Heart right ventricle (tissue), 16 donors: Measurements from ENCODE around the gene CCDC69. TPM values are rescaled to one million over a fixed set of nuclear protein-coding genes. Genes with fewer than 3 reads are reported as not detected.
A peak's percentile ranks its signal among the peaks of the same experiment; 100 is the strongest.
"Not testable (repeated sequence)": the region's sequence is repeated elsewhere in the genome, so short reads cannot be mapped to it uniquely, and the experiment has no call there.

Experiments used
- ATAC-seq, 8 donors: fragments of 200-7000 bp; cut with Tn5 transposase; one replicate each; pipeline ENCODE4 v1.9.1; 2020; ENCODE audit warnings: mild to moderate bottlenecking in 8 of 8, moderate library complexity in 8 of 8, moderate number of reproducible peaks in 1 of 8
- DNase-seq, 2 donors: peaks; one replicate each; pipeline ENCODE4 v3.0.0-alpha.2; 2020
- H3K27ac ChIP-seq, 10 donors: fragments of 200-600 bp; sonication (generic) in 2 of 10; one replicate each; pipeline versions ENCODE4 v1.5.0 to v1.8.0; 2020 to 2022; ENCODE audit warnings: mild to moderate bottlenecking in 3 of 10
- H3K27me3 ChIP-seq, 7 donors: fragments of 200-600 bp; one replicate each; pipeline ENCODE4 v1.8.0; 2021 to 2022; ENCODE audit warnings: mild to moderate bottlenecking in 2 of 7
- H3K36me3 ChIP-seq, 9 donors: fragments of 200-600 bp; sonication (generic) in 1 of 9; one replicate each; pipeline versions ENCODE4 v1.5.0 to v1.8.0; 2020 to 2022; ENCODE audit warnings: mild to moderate bottlenecking in 2 of 9
- H3K4me1 ChIP-seq, 9 donors: fragments of 200-600 bp; sonication (generic) in 1 of 9; one replicate each; pipeline versions ENCODE4 v1.5.0 to v1.8.0; 2020 to 2022; ENCODE audit warnings: mild to moderate bottlenecking in 4 of 9
- H3K4me3 ChIP-seq, 10 donors: fragments of 200-600 bp; sonication (generic) in 2 of 10; one replicate each; pipeline versions ENCODE4 v1.5.0 to v1.8.0; 2020 to 2022; ENCODE audit warnings: mild to moderate bottlenecking in 7 of 10, moderate library complexity in 2 of 10
- H3K9me3 ChIP-seq, 11 donors: fragments of 200-600 bp in 10 of 11; sonication (generic) in 2 of 11; one replicate each; pipeline versions ENCODE4 v1.5.0 to v1.8.0; 2013 to 2022; ENCODE audit warnings: mild to moderate bottlenecking in 2 of 11, control low read depth in 1 of 11, moderate library complexity in 1 of 11
- WGBS, 2 donors: extraction: QIAGEN DNeasy Blood & Tissue Kit; methylation state at CpG; one replicate each; pipeline ENCODE4 v1.1.7; 2013; ENCODE audit warnings: inconsistent platforms in 1 of 2; 5-methylcytosine and 5-hydroxymethylcytosine counted together
- intact Hi-C, 10 donors: fragments of 100-400 bp; cut with DNase I; formaldehyde crosslinking; loops; one replicate each; pipeline versions ENCODE4 v1.11.1 to v1.14.2; 2022
- polyA plus RNA-seq, 2 donors: library from polyadenylated mRNA; stranded (reverse); fragments of 200-250 nt; gene quantifications; one replicate each; pipeline ENCODE4 v1.2.3, GENCODE V29; 2013
- total RNA-seq, 10 donors: library from RNA; stranded (reverse); fragmentation: NEBNext Ultra II Directional in 3 of 10; extraction: Animal tissue kit (Norgen Biotek cat#: 25700) in 3 of 10; gene quantifications; one replicate each; pipeline versions ENCODE4 v1.2.1 to v1.2.4, GENCODE V29; 2021 to 2023
- TF ChIP-seq, protein P1 (sequence below), 9 donors: fragments of 200-600 bp; sonication (generic) in 2 of 9; IDR thresholded peaks; one replicate each; pipeline versions ENCODE4 v1.5.0 to v1.8.0; 2021 to 2022; ENCODE audit warnings: antibody characterized with exemption in 9 of 9, mild to moderate bottlenecking in 5 of 9, moderate library complexity in 1 of 9
- donor health status: Arrhythmogenic right ventricular cardiomyopathy.
- donor health status: ischemic (EF 13 %, LVEDD 7.1; RV severe dilation, severe dysfunction).
- donor health status: healthy with polysubstance abuse.
- donor health status: DM: no; HTN: yes; CAD: no.
- donor health status: DM: no; HTN: no; CAD: no.
- donor health status: ischemic (EF 25% LVEDD 6.9; RV normal size, moderate dysfunction).
- donor health status: ischemic (EF 25% LVEDD 5.7; RV mildly dilated, moderate dysfunction).
- donor health status: healthy.
- donor health status: DM: yes; HTN: yes; CAD: no.
- donor health status: Ischemic cardiomyopathy.
- donor health status: ischemic (EF 35%, LVEDD 5.7; RV mildly dilated, moderate dysfunction).
- donor health status: nonischemic (EF 11% LVEDD 7.7; RV severe dilation, severe dysfunction).
- donor health status: DM: yes; HTN: yes; CAD: no.
- donor health status: PGD.
- donor health status: ischemic (EF 29% LVEDD 5.4; RV normal size, mild dysfunction).
- donor health status: nonischemic (EF 23%, LVEDD 6.1; RV moderate dilation, normal function).

Gene CCDC69
- total and polyA plus RNA-seq, 12 donors, result 50.8 to 191 (median 104) TPM

DNA sequence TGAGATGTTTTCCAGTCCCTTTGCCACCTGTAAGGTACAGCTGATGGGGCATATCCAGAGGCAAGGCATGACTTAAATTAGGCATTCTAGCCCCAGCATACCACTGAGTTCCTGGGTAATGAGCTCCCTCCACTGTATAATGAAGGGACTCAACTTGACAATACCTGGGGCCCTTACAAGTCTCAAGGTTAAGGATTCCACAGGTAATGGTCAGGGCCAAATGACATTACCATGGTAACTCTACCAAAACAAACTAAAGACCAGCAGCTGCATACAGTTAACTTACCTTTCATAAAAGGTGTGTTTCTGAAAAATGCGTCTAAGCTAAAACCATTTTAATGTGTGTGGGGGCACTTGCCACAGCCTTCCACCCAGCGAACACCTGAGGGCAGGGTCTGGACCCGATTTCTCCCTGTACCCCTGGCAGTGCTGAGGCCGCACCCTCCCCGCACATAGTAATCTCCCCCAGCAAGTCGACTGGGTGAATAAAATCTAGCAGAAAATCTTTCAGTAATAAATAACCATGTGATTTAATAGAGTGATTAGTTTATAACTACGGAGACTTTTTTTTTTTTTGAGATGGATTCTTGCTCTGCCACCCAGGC, 24.2 kb downstream of the CCDC69 start:
- intact Hi-C loops, result no loop called here
- Histone ChIP-seq H3K4me1 (peaks cover 0 to 37% (median 9%) of the 10 kb centered on the region in 9 donors), H3K4me3 (no peak overlapping the region), H3K27me3 (no peaks in the 10 kb centered on the region), H3K36me3 (peaks cover 0 to 72% (median 23%) of the 10 kb centered on the region in 9 donors), H3K27ac (no peak overlapping the region), H3K9me3 (no peaks in the 10 kb centered on the region)
- TF ChIP-seq, protein P1, sequence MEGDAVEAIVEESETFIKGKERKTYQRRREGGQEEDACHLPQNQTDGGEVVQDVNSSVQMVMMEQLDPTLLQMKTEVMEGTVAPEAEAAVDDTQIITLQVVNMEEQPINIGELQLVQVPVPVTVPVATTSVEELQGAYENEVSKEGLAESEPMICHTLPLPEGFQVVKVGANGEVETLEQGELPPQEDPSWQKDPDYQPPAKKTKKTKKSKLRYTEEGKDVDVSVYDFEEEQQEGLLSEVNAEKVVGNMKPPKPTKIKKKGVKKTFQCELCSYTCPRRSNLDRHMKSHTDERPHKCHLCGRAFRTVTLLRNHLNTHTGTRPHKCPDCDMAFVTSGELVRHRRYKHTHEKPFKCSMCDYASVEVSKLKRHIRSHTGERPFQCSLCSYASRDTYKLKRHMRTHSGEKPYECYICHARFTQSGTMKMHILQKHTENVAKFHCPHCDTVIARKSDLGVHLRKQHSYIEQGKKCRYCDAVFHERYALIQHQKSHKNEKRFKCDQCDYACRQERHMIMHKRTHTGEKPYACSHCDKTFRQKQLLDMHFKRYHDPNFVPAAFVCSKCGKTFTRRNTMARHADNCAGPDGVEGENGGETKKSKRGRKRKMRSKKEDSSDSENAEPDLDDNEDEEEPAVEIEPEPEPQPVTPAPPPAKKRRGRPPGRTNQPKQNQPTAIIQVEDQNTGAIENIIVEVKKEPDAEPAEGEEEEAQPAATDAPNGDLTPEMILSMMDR (IDR thresholded peaks at IDR 0.05), result no peak
- ATAC-seq (no peak), DNase-seq (no peak)
- 80 to 95% methylated on average over 7 of the region's 7 CpGs for WGBS, 2 donors

DNA sequence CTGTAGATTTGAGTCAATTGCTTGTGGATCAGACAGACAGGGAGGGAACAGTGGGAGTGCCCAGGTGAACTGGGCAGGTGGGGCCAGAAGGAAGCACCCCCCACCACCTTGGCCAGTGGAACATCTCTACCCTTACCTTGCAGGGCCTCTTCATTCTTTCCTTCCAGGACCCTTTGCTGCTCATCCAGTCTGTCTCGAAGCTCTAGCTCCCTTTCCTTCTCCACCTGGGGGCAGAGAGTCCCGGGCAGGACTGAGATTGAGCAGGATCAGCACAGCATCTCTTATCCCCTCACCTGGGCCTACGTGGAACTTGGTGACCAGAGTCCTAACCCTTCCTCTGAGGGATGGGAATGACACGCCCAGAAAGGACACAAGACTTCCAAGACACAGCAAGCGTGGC, 25.0 kb downstream of the CCDC69 start:
- Histone ChIP-seq H3K27me3 (no peaks in the 10 kb centered on the region), H3K4me1 (peaks cover 0 to 37% (median 9%) of the 10 kb centered on the region in 9 donors), H3K9me3 (no peaks in the 10 kb centered on the region), H3K27ac (no peak overlapping the region), H3K4me3 (no peak overlapping the region), H3K36me3 (peaks cover 0 to 78% (median 23%) of the 10 kb centered on the region in 9 donors)
- no peak for DNase-seq
- no peak for ATAC-seq
- intact Hi-C loops, result no loop called here
- WGBS, 2 donors, result 87 to 91% methylated on average over 5 of the region's 5 CpGs
- TF ChIP-seq, protein P1 (IDR thresholded peaks at IDR 0.05), result no peak

- intact Hi-C loops, DNase-seq, H3K4me3 ChIP-seq, H3K27me3 ChIP-seq, ATAC-seq: not testable (repeated sequence)
- 92 to 94% methylated on average over 9 of the region's 9 CpGs for WGBS, 2 donors
- peaks cover 0 to 11% (median 0%) of the 10 kb centered on the region in 11 donors for H3K9me3 ChIP-seq
- H3K27ac ChIP-seq, result peak overlapping the region in 3 of 10 donors; percentile 15 to 51 (median 43)
- H3K4me1 ChIP-seq, result peaks cover 0 to 26% (median 0%) of the 10 kb centered on the region in 9 donors
- peaks cover 0 to 89% (median 23%) of the 10 kb centered on the region in 9 donors for H3K36me3 ChIP-seq
Measured at GRCh38 chr5:151197291-151197600, 26.6 kb downstream of the CCDC69 start.

DNA sequence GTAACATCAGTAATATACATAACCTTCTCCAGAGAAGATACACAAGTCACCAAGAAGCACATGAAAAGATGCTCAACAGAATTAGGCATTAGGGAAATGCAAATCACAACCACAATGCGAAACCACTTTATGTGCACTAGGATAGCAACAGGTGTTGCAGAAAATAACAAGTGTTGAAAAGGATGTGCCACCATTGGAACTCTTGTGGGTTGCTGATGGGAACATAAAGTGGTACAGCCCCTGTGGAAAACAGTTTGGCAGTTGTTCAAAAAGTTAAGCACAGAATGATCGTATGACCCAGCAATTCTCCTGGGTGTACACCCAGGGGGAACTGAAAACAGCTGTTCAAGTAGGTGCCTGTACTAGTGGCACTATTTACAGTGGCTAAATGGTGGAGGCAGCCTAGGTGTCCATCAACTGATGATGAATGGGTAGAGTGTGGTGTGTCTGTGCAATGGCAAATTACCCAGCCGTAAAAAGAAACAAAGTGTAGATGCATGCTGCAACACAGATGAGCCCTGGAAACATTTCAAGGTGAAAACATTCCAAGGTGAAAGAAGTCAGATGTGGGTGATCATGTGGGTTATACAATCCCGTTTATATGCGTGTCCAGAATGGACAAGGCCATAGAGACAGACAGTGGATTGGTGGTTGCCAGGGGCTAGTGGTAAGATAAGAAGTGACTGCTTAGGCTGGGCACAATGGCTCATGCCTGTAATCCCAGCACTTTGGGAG, 27.2 kb downstream of the CCDC69 start:
- intact Hi-C loops, result no loop called here
- peaks cover 0 to 86% (median 23%) of the 10 kb centered on the region in 9 donors for H3K36me3 ChIP-seq
- peak overlapping the region in 3 of 10 donors; percentile 15 to 51 (median 43) for H3K27ac ChIP-seq
- ATAC-seq (peak in 4 of 8 donors; percentile 11 to 59 (median 54)), DNase-seq (no peak)
- no peak overlapping the region for H3K4me3 ChIP-seq
- WGBS, 2 donors, result 57 to 61% methylated on average over 5 of the region's 5 CpGs
- peaks cover 0 to 24% (median 0%) of the 10 kb centered on the region in 9 donors for H3K4me1 ChIP-seq
- TF ChIP-seq, protein P1 (IDR thresholded peaks at IDR 0.05), result no peak
- peaks cover 0 to 15% (median 0%) of the 10 kb centered on the region in 11 donors for H3K9me3 ChIP-seq
- H3K27me3 ChIP-seq, result no peaks in the 10 kb centered on the region
